Caco-2 (cell line): Measurements from ENCODE around the gene SMTN. TPM values are rescaled to one million over a fixed set of nuclear protein-coding genes. Genes with fewer than 3 reads are reported as not detected.

Experiments used
- BruUV-seq: library from RNA; stranded (reverse); fragments of 400-500 nt; replicated peaks from 2 replicates; lab custom pipeline; 2021; lab: Mats Ljungman, UMichigan
- CTCF ChIA-PET: fragments of 300-600 bp; sonication (Branson Sonifier 250); formaldehyde crosslinking; loops from one replicate; lab custom pipeline; 2022; ENCODE audit warnings: antibody characterized with exemption; lab: Charles Lee
- POLR2A ChIA-PET: fragments of 300-600 bp; sonication (Branson Sonifier 250); formaldehyde crosslinking; loops from one replicate; lab custom pipeline; 2022; ENCODE audit warnings: antibody characterized with exemption; lab: Charles Lee
- DNase-seq, 2 experiments: peaks; one replicate each; pipeline versions ENCODE4 v3.0.0 to v3.0.0-alpha.2; 2020 to 2022
- H3K27me3 ChIP-seq: replicated peaks from 2 replicates; pipeline ENCODE4 v1.6.0; 2011; ENCODE audit warnings: low read length; ENCODE audit not compliant: control insufficient read depth, insufficient read depth
- H3K36me3 ChIP-seq: 2 replicates; pipeline ENCODE4 v1.5.1; 2011; ENCODE audit warnings: low read length; ENCODE audit not compliant: control insufficient read depth, insufficient read depth
- H3K4me1 ChIP-seq: fragments of 250-450 bp; sonication (Bioruptor Pico); 2 replicates; pipeline ENCODE4 v1.5.1; 2020; ENCODE audit warnings: mild to moderate bottlenecking
- H3K4me3 ChIP-seq: 2 replicates; pipeline ENCODE4 v1.5.1; 2011; ENCODE audit warnings: low read depth, mild to moderate bottlenecking, control low read depth, low read length
- H3K9me3 ChIP-seq: fragments of 250-450 bp; sonication (Bioruptor Pico); 2 replicates; pipeline ENCODE4 v1.5.1; 2020; ENCODE audit warnings: mild to moderate bottlenecking, moderate library complexity
- H3K27ac Mint-ChIP-seq: one replicate; pipeline ENCODE4 v1.8.0; 2022; ENCODE audit warnings: mixed read lengths; ENCODE audit not compliant: unreplicated experiment
- H3K27me3 Mint-ChIP-seq: one replicate; pipeline ENCODE4 v1.8.0; 2022; ENCODE audit warnings: mixed read lengths; ENCODE audit not compliant: insufficient read depth, unreplicated experiment
- H3K36me3 Mint-ChIP-seq: one replicate; pipeline ENCODE4 v1.8.0; 2022; ENCODE audit warnings: mild to moderate bottlenecking, mixed read lengths; ENCODE audit not compliant: insufficient read depth, unreplicated experiment
- H3K4me1 Mint-ChIP-seq: one replicate; pipeline ENCODE4 v1.8.0; 2022; ENCODE audit warnings: low read depth, mixed read lengths; ENCODE audit not compliant: unreplicated experiment
- H3K4me3 Mint-ChIP-seq: one replicate; pipeline ENCODE4 v1.8.0; 2022; ENCODE audit warnings: mild to moderate bottlenecking, moderate library complexity, mixed read lengths; ENCODE audit not compliant: unreplicated experiment
- H3K9me3 Mint-ChIP-seq: one replicate; pipeline ENCODE4 v1.8.0; 2022; ENCODE audit warnings: mixed read lengths; ENCODE audit not compliant: unreplicated experiment
- CTCF ChIP-seq, 2 experiments: fragments of 200-600 bp in 1 of 2; IDR thresholded peaks; 1 replicate in 1 of 2; 2 replicates in 1 of 2; pipeline versions ENCODE4 v1.5.1 to v1.8.0; 2011 to 2022; ENCODE audit warnings: antibody characterized with exemption in 1 of 2, control low read depth in 1 of 2, inconsistent platforms in 1 of 2, low read depth in 1 of 2, low read length in 1 of 2, mild to moderate bottlenecking in 1 of 2, moderate library complexity in 1 of 2; ENCODE audit not compliant: insufficient read depth in 1 of 2, severe bottlenecking in 1 of 2, unreplicated experiment in 1 of 2
- intact Hi-C: fragments of 100-400 bp; cut with micrococcal nuclease; formaldehyde crosslinking; loops from one replicate; pipeline ENCODE4 v1.10.0; 2022; ENCODE audit not compliant: unreplicated experiment
- total RNA-seq: library from RNA; stranded (reverse); gene quantifications from 2 replicates; pipeline ENCODE4 v1.2.3, GENCODE V29; 2022

The SMTN gene
- total RNA-seq, 1 experiment from 2014 or later = 71.0 TPM

- H3K4me3 Mint-ChIP-seq = no peak overlapping the region
- H3K4me1 Mint-ChIP-seq = peaks cover 7% of the 10 kb centered on the region
- ChIA-PET CTCF (no interaction called here), POLR2A (no interaction called here)
- no peaks in the 10 kb centered on the region for H3K27me3 ChIP-seq
- DNase-seq = no peak
- no peak for TF ChIP-seq CTCF (IDR thresholded peaks at IDR 0.05; ENCODE audit: insufficient read depth in 1 of 2, low read depth in 1 of 2, low read length in 1 of 2, severe bottlenecking in 1 of 2, unreplicated experiment in 1 of 2)
- no peak overlapping the region for H3K4me3 ChIP-seq
- H3K4me1 ChIP-seq = no peaks in the 10 kb centered on the region
- intact Hi-C loops = no loop called here
- H3K27ac Mint-ChIP-seq = no peak overlapping the region
- H3K9me3 ChIP-seq = no peaks in the 10 kb centered on the region
- H3K36me3 Mint-ChIP-seq = peaks cover 6% of the 10 kb centered on the region
- no peaks in the 10 kb centered on the region for H3K36me3 ChIP-seq
- H3K27me3 Mint-ChIP-seq = no peaks in the 10 kb centered on the region
- no TSS peak for BruUV-seq
- H3K9me3 Mint-ChIP-seq = no peaks in the 10 kb centered on the region
Observed at GRCh38 chr22:31105282-31105929, 24.3 kb downstream of the SMTN start.

DNA sequence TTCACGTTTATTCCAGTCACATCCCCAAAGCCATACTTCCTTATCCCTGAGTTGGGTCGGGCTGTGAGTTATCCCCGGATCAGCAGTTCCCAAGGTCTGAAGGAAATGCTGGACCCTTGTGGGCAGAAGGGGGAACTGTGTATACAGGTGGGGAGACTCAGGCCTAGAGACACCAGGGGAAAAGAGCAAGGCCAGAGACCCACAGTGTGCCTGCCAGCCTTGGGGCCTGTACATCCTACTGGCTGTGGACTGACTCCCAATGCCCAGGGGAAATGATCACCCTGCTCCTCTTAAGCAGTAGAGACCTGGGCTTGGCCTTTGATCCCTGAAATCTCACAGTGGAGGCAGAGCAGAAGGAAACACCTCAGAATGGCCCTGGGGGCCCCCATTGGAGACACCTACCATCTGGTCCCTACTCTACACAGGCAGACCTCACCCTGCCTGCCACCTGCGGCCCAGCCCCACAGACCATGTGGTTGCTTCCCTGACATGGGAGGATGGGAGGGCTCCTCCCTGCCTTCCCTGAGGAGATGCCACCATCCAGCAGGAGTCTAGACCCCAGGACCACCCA lies 25.0 kb downstream of the SMTN start:
- Histone ChIP-seq H3K4me3 (no peak overlapping the region), H3K27me3 (no peaks in the 10 kb centered on the region), H3K4me1 (no peaks in the 10 kb centered on the region), H3K9me3 (no peaks in the 10 kb centered on the region), H3K36me3 (no peaks in the 10 kb centered on the region)
- H3K27ac Mint-ChIP-seq = no peak overlapping the region
- H3K36me3 Mint-ChIP-seq = peaks cover 6% of the 10 kb centered on the region
- peaks cover 7% of the 10 kb centered on the region for H3K4me1 Mint-ChIP-seq
- ChIA-PET POLR2A (no interaction called here), CTCF (interaction anchor here (1.4 to 2.5 kb wide), 2 partner anchors 27 to 43 kb away, joined by 6 to 10 read pairs; no protein-coding TSS in a partner anchor)
- no peaks in the 10 kb centered on the region for H3K9me3 Mint-ChIP-seq
- H3K4me3 Mint-ChIP-seq = no peak overlapping the region
- no TSS peak for BruUV-seq
- TF ChIP-seq CTCF (IDR thresholded peaks at IDR 0.05; ENCODE audit: insufficient read depth in 1 of 2, low read depth in 1 of 2, low read length in 1 of 2, severe bottlenecking in 1 of 2, unreplicated experiment in 1 of 2) = no peak
- H3K27me3 Mint-ChIP-seq = no peaks in the 10 kb centered on the region
- no peak for DNase-seq
- intact Hi-C loops = no loop called here

DNA sequence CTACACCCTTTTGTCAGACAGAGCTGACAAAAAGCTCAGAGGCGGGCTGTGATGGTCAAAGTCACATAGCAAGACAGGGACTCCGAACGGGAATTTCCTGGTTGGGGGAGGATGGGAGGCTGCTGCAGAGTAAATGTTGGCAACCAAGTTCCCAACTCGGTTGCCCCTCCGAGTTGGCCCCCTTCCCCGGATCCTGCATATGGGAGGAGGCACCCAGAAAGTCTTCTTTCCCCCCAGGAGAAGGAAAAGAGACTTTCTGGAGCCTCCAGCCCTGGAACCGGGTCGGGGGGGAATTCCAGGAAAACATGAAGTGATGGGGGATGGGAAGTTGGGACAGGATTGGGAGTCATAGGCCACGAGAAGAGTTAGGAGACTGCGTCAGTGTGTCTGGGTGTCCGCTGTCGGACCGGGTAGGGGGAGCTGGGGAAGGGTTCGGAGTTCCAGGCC lies 25.6 kb downstream of the SMTN start:
- POLR2A ChIA-PET = interaction anchor here (0.7 kb wide), 1 partner anchor 138 kb away, joined by 3 read pairs; the partner anchor contains the start of genes MORC2 and TUG1
- Mint-ChIP-seq H3K27ac (peak overlapping the region; percentile 49), H3K4me3 (peak overlapping the region; percentile 54), H3K4me1 (peaks cover 7% of the 10 kb centered on the region), H3K36me3 (peaks cover 6% of the 10 kb centered on the region), H3K27me3 (no peaks in the 10 kb centered on the region), H3K9me3 (no peaks in the 10 kb centered on the region)
- TF ChIP-seq CTCF (IDR thresholded peaks at IDR 0.05; ENCODE audit: insufficient read depth in 1 of 2, low read depth in 1 of 2, low read length in 1 of 2, severe bottlenecking in 1 of 2, unreplicated experiment in 1 of 2) = no peak
- DNase-seq = no peak
- Histone ChIP-seq H3K27me3 (no peaks in the 10 kb centered on the region), H3K36me3 (no peaks in the 10 kb centered on the region), H3K9me3 (no peaks in the 10 kb centered on the region), H3K4me3 (no peak overlapping the region), H3K4me1 (no peaks in the 10 kb centered on the region)
- intact Hi-C loops = loop anchor here (1.0 kb wide), 1 partner anchor 43 kb away; no protein-coding TSS in a partner anchor
- no TSS peak for BruUV-seq
- CTCF ChIA-PET = interaction anchor here (0.8 to 2.5 kb wide), 3 partner anchors 28 to 142 kb away, joined by 4 to 10 read pairs (median 6); no protein-coding TSS in a partner anchor
